ENCODE results near the gene UVRAG.

Gene UVRAG

GRCh38 chr11:76083563-76084451 lies 268.8 kb downstream of the UVRAG start:
- no peak for DNase-seq
- intact Hi-C loops (cut with DNase I): no loop called here

DNA sequence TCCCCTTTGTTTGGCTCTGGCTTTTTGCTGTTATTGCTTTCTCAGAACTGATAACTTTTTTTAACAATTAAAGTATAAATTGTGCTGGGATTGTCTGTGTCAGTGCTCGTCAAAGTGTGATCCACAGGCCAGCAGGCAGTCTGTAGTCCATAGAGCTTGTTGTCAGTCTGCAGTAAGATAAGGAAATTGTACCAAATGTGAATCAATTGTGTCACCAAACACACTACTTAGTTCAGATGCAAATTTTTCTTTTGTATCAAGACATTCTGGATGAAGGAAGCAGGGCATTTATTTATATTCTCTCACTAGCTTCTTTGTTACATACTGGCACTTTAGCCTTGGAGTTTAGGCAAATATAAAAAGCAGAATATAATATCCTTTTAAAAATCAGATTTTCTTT lies 270.3 kb downstream of the UVRAG start:
- no peak for DNase-seq
- intact Hi-C loops (cut with DNase I): no loop called here

DNA sequence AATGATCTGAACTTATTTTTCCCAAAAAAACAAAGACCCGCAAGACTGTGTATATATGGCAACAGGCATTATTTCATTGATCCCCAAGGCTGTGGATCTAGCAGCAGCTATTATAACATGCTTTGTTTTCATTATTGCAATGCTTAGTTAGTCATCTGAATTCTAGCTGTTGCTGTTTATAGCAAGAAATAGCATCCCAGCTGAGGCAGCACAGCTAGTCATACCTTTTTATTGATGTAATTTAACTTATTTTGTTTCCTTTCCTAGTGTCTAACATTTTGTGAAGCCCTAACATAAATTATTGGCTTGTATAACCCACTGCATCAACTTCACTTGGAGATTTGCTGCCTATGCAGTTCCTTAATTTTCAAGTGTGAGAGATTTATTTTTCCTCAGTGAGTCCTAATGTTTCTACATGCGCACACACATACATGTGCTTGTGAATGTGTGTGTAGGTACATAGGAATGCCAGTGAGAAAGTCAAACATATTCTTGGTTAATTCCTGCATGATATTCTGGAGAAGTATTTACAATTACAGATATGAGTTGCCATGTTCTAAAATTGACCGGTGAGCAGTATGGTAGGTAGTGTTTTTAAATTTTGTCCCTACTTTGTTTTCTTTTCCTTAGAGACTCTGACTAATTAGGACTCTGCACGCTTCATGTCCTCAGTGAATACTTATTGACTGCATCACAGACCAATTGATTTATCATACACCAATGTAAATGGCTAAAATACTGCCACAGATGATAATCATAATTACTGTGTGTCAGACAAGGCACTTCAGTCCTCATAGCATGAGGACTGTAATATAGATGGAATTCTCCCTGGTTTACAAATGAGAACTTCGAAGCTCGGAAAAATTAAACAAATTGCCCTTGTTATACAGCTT lies 272.0 kb downstream of the UVRAG start:
- intact Hi-C loops (cut with DNase I): no loop called here

DNA sequence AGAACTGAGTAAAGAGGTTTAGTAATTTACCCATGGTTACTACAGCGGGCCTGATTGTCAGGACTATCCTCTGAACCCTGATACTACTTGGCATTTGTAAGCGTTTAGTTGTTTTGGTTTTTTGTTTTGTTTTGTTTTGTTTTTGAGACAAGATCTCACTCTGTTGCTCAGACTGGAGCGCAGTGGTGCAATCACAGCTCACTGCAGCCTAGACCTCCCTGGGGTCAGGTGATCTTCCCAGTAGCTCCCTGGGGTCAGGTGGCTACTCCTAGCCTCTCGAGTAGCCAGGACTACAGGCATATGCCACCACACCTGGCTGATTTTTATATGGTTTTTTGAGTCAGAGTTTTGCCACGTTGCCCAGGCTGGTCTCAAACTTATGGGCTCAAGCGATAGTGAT lies 272.7 kb downstream of the UVRAG start:
- no peak for DNase-seq
- intact Hi-C loops (cut with DNase I): loop anchor here (1.0 kb wide), 1 partner anchor 33 kb away; no protein-coding TSS in a partner anchor

More for the DNA sequence above, 272.0 kb downstream of the UVRAG start:
- DNase-seq: no peak

DNA sequence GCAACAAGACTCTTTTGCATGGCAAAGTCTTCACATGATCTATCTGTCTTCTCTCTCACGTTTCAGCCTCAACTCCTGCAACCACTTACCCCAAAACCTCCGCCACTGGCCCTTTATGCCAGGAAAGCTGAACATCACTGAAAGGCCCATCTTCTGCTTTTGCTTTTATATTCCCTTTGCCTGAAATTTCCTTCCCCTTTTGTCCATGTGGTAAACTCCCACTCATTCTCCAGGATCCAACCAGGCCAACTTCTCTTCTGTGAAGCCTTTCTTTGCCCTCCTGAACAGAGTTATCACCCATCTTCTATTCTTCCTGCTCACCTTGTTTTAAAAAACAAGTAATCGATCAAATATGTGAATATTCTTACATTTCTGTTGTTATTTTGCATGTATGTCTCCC lies 273.5 kb downstream of the UVRAG start:
- intact Hi-C loops (cut with DNase I): loop anchor here (1.0 kb wide), 1 partner anchor 34 kb away; no protein-coding TSS in a partner anchor
- no peak for DNase-seq

- intact Hi-C loops (cut with DNase I): no loop called here
- DNase-seq: no peak
These were observed 275.2 kb downstream of the UVRAG start for GRCh38 chr11:76090174-76090573.

GRCh38 chr11:76090821-76091220 lies 275.8 kb downstream of the UVRAG start:
- intact Hi-C loops (cut with DNase I): no loop called here
- DNase-seq: no peak

GRCh38 chr11:76094740-76095139 lies 279.7 kb downstream of the UVRAG start:
- no peak for DNase-seq
- intact Hi-C loops (cut with DNase I): no loop called here

GRCh38 chr11:76095891-76096290 lies 280.9 kb downstream of the UVRAG start:
- intact Hi-C loops (cut with DNase I): no loop called here

GRCh38 chr11:76096552-76096951 lies 281.5 kb downstream of the UVRAG start:
- no peak for DNase-seq
- intact Hi-C loops (cut with DNase I): no loop called here

More at GRCh38 chr11:76095891-76096290, 280.9 kb downstream of the UVRAG start:
- no peak for DNase-seq

DNA sequence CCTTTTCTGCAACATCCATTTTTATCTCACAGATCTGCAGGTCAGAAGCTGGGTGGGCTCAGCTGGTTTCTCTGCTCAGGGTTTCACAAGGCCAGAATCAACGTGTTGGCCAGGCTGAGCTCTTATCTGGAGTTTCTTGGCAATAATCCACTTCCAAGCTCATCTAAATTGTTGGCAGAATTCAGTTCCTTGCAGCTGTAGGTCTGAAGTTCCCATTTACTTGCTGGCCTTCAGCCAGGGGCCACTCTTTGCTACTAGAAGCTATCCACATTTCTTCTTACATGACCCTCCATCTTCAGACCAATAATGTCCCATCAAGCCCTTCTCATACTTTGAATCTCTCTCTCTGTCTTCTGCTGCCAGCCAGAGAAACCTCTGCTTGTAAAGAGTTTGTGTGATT lies 287.8 kb downstream of the UVRAG start:
- intact Hi-C loops (cut with DNase I): no loop called here
- DNase-seq: no peak

- DNase-seq: no peak
- intact Hi-C loops (cut with DNase I): no loop called here
These were observed 288.4 kb downstream of the UVRAG start for GRCh38 chr11:76103460-76103859.

DNA sequence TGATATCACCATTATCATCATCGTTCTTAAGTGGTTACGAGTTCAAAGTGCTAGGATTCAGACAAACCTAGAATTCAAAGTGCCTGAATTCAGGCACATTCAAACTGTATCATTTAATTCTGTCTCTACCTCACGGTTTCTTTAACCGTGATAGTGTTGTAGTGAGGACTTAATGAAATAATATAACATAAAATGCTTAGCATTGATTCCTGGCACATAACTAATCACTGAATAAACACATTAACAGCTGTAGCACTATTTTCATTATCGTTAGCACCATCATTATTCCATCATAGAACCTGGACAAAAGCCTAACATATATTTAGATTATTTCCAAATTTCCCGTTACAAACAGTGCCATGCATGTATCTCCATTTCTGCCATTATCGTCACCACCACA lies 289.3 kb downstream of the UVRAG start:
- intact Hi-C loops (cut with DNase I): no loop called here
- DNase-seq: no peak

- intact Hi-C loops (cut with DNase I): no loop called here
These were observed 290.6 kb downstream of the UVRAG start for GRCh38 chr11:76105637-76106036.

DNA sequence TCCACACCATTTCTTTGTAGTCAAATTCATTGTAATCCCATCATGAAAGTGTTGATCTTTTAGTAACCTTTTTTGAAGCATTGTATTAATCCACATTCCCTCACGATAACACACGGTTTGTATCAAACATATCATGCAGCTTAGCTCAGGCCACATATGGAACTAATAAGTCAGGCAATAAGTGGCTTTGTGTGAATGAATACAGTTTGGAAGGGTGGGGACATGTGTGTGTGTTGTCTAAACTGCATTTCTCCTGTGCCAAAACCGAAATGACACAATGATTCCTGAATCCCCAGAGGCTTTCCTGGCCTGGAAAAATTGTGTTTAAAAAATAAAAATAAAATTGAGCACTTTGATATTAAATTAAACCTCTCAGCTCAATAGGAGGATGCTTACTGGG lies 293.0 kb downstream of the UVRAG start:
- DNase-seq: no peak
- intact Hi-C loops (cut with DNase I): no loop called here

More at GRCh38 chr11:76105637-76106036, 290.6 kb downstream of the UVRAG start:
- no peak for DNase-seq

- DNase-seq: no peak
- intact Hi-C loops (cut with DNase I): no loop called here
These were observed 299.2 kb downstream of the UVRAG start for GRCh38 chr11:76114238-76114637.

GRCh38 chr11:76115555-76115954 lies 300.5 kb downstream of the UVRAG start:
- DNase-seq: no peak
- intact Hi-C loops (cut with DNase I): no loop called here

- intact Hi-C loops (cut with DNase I): no loop called here
- no peak for DNase-seq
These were observed 304.0 kb downstream of the UVRAG start for GRCh38 chr11:76119032-76119431.

GRCh38 chr11:76119779-76120178 lies 304.8 kb downstream of the UVRAG start:
- DNase-seq: no peak
- intact Hi-C loops (cut with DNase I): no loop called here

- DNase-seq: no peak
- intact Hi-C loops (cut with DNase I): no loop called here
These were observed 305.6 kb downstream of the UVRAG start for GRCh38 chr11:76120513-76121101.

DNA sequence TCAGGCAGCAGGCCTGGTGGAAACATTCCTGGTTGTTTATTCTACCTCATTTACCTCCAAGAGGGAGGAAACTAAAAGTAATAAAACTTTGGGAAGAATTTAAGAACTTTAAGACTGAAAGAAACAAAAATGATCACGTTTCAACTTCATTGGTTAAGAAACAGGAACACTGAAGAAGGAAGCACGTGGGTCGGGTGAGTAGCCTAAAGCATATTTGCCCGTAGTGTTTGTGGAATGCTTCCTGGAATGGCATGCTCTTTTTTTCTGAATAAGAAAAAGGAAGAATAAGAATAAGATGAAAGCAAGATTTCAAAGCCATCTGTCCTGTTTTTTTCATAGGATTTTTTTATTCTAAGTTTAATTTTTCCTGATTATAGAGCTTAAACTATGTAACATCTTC lies 308.2 kb downstream of the UVRAG start:
- DNase-seq: no peak

More for the DNA sequence above, 308.2 kb downstream of the UVRAG start:
- intact Hi-C loops (cut with DNase I): no loop called here
